Adrenal gland (tissue), 5 donors: ENCODE results near the gene AUTS2.

ENCODE experiments used
- POLR2A ChIP-seq, 2 donors: fragments of 450-650 bp; IDR thresholded peaks; one replicate each; pipeline ENCODE4 v1.6.1; 2017; ENCODE audit warnings: antibody characterized with exemption in 2 of 2, mild to moderate bottlenecking in 2 of 2, moderate library complexity in 1 of 2
- TF ChIP-seq, protein P1 (sequence below), 6 experiments: fragments of 450-650 bp in 4 of 6; fragments of 200-600 bp in 2 of 6; sonication (generic) in 1 of 6; IDR thresholded peaks; 1 replicate in 5 of 6; 2 replicates in 1 of 6; pipeline versions ENCODE4 v1.5.1 to v1.8.0; 2016 to 2021; ENCODE audit warnings: antibody characterized with exemption in 6 of 6, mild to moderate bottlenecking in 2 of 6, moderate library complexity in 1 of 6
- donor health status: DM: no; HTN: no; CAD: no.

- TF ChIP-seq, protein P1, sequence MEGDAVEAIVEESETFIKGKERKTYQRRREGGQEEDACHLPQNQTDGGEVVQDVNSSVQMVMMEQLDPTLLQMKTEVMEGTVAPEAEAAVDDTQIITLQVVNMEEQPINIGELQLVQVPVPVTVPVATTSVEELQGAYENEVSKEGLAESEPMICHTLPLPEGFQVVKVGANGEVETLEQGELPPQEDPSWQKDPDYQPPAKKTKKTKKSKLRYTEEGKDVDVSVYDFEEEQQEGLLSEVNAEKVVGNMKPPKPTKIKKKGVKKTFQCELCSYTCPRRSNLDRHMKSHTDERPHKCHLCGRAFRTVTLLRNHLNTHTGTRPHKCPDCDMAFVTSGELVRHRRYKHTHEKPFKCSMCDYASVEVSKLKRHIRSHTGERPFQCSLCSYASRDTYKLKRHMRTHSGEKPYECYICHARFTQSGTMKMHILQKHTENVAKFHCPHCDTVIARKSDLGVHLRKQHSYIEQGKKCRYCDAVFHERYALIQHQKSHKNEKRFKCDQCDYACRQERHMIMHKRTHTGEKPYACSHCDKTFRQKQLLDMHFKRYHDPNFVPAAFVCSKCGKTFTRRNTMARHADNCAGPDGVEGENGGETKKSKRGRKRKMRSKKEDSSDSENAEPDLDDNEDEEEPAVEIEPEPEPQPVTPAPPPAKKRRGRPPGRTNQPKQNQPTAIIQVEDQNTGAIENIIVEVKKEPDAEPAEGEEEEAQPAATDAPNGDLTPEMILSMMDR (IDR thresholded peaks at IDR 0.05), result no peak
- TF ChIP-seq POLR2A (IDR thresholded peaks at IDR 0.05), result no peak
Observed at GRCh38 chr7:70771451-70771850, 1173.2 kb downstream of the AUTS2 start.
